ENCODE results near the gene GNB1L.

GNB1L gene

GRCh38 chr22:19821523-19822300 is 33.0 kb downstream of the GNB1L start:
- no peak for FAIRE-seq

- FAIRE-seq, result no peak
These were observed 33.7 kb downstream of the GNB1L start for GRCh38 chr22:19820880-19821522.

- no peak for FAIRE-seq
These were observed 34.5 kb downstream of the GNB1L start for GRCh38 chr22:19819911-19820879.

- no peak for FAIRE-seq
These were observed 35.3 kb downstream of the GNB1L start for GRCh38 chr22:19819208-19819910.

- no peak for FAIRE-seq
These were observed 36.1 kb downstream of the GNB1L start for GRCh38 chr22:19818324-19819207.

- no peak for FAIRE-seq
These were observed 38.1 kb downstream of the GNB1L start for GRCh38 chr22:19816372-19817119.

GRCh38 chr22:19815823-19816290 is 38.8 kb downstream of the GNB1L start:
- no peak for FAIRE-seq

GRCh38 chr22:19815093-19815822 is 39.4 kb downstream of the GNB1L start:
- FAIRE-seq, result no peak

- no peak for FAIRE-seq
These were observed 40.2 kb downstream of the GNB1L start for GRCh38 chr22:19814428-19814827.

- FAIRE-seq, result no peak
These were observed 41.8 kb downstream of the GNB1L start for GRCh38 chr22:19812910-19813309.

GRCh38 chr22:19811811-19812771 is 42.6 kb downstream of the GNB1L start:
- FAIRE-seq, result no peak

GRCh38 chr22:19811211-19811621 is 43.5 kb downstream of the GNB1L start:
- no peak for FAIRE-seq

GRCh38 chr22:19810381-19811201 is 44.1 kb downstream of the GNB1L start:
- FAIRE-seq, result no peak

- no peak for FAIRE-seq
These were observed 44.9 kb downstream of the GNB1L start for GRCh38 chr22:19809741-19810140.

- no peak for FAIRE-seq
These were observed 45.7 kb downstream of the GNB1L start for GRCh38 chr22:19808873-19809478.

GRCh38 chr22:19807914-19808872 is 46.5 kb downstream of the GNB1L start:
- FAIRE-seq, result no peak

Measured in G401.6 (cell line).